Glomerular visceral epithelial cell (primary cell): ENCODE results near the gene COMMD9.
"Not testable (repeated sequence)": the region's sequence is repeated elsewhere in the genome, so short reads cannot be mapped to it uniquely, and the experiment has no call there.

Experiments used
- DNase-seq: peaks from one replicate; pipeline ENCODE4 v3.0.0-alpha.2; 2016; ENCODE audit errors: extremely low spot score

The COMMD9 gene

DNA sequence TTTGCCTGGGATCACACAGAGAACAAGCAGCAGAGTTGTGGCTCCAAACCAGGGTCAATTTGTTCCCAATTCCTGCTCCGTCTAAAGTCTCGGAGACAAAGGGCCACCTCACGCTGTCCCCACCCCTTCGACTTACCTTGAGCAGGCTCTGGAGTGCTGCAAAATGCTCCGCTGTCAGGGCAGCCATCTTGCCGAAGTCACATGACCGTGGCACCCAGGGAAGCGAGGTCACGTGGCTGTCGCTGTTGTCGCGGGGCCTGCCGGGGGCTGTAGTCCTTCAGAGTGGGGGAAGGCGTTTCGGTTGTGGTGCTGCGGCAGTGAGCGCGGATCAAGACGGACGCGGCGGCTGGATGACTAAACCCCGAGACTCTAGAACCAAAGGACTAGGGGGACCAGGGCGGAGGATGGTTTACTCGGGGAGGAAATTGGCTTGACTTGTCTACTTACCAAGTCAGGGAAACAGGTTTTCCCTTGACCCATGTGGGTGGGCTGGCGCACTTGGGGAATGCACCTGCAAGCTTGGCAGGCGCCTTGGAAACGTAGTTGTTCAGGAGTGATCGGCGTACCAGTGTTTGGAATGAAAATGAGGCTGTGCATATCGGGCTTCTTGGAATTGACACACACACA is at the start of gene COMMD9:
TSS of gene COMMD9 (minus strand) at position 199 of the 627 bp plus-strand sequence. CDS start at position 187, 12 bp downstream.
- DNase-seq, result peak; percentile 90

GRCh38 chr11:36333897-36334296 is 44.7 kb upstream of the COMMD9 start:
- no peak for DNase-seq

GRCh38 chr11:36333468-36333867 is 44.2 kb upstream of the COMMD9 start:
- DNase-seq, result no peak

DNA sequence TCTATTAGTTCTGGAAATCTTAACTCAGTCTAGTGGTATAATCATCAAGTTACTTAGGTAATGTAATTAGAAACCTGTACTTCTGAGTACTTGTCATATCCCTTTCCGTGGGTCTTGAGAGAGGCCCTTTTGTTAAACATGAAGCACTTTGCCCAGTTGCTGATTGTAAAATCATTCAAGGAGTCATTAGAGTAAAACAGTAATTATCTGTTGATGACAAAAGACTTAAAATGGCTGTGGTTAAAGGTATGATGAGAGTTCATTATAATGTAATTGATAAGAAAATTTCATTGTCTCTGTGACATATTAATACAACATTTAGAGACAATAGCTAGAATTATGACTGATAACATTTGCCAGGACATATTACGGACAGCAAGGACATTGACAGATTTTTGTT is 41.2 kb upstream of the COMMD9 start:
- no peak for DNase-seq

DNA sequence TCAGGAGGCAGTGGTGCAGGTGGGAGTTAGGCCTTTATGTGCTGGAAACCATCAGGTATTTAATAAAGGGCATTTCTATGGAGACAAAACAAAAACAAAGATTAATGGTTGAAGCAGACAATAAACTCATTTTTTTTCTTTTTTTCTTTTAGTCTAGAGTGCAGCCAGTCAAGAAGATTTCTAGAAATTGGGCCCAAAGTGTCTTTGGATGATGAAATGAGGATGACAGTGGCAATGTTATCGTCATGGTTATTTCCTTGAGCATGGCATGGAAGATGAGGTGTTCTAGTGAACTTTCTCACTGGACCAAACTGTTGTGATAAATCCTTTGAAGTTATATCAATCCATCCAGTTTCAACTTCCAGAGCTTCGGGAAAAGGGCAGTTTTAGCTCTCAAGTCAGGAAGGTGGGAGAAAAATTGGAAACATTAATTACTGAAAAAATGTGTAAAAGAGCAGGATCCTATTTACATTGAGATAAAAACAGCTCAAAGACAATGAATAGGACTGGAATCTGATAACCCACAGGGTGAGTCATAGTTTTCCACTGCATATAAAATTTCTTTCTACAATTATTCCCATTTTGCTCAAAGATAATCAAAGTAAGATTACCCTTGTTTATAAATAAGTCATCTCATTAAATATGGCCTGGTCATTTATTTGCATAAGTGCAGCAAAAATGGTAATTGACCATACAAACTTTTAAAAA is 39.9 kb upstream of the COMMD9 start:
- DNase-seq, result no peak

DNA sequence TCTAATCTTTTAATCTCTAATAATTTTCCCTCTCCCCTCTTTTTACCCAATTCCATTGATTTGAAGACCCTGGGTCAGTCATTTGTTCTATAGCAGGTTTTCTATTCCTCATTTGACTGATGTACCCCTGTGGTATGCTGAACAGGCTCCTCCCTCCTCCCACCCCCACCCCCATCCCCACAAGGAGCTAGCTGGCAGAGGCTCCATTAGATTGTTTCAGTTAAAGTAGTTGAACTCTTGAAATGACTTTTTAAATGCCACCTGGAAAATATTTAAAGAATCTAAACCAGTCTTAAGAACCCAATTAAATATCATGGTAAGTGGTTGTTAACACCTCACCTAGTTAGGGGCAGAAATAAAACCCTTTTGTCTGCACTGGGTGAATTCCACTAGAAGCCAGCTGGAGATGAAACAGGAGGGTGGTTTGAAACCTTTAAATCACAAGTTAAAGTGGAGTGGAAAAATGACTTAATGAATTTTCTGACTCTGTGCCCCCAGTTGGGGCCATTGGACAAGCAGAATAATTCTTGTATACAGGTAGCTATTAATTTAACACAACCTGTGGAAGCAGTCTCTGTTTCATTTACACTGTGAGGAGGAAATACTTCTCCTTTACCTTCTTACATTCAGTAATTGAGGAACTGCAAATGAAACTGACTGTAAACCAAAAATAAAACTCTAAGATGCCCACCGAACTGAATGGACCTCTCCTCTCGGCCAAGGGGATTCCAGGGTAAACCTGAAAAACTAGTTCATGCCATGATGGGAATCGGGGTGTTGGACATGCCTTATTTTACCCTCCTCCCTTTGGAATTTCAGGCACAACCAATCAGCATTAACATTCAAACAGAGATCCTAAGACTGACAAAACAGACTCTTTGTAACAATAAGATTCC is 37.5 kb upstream of the COMMD9 start:
- no peak for DNase-seq

DNA sequence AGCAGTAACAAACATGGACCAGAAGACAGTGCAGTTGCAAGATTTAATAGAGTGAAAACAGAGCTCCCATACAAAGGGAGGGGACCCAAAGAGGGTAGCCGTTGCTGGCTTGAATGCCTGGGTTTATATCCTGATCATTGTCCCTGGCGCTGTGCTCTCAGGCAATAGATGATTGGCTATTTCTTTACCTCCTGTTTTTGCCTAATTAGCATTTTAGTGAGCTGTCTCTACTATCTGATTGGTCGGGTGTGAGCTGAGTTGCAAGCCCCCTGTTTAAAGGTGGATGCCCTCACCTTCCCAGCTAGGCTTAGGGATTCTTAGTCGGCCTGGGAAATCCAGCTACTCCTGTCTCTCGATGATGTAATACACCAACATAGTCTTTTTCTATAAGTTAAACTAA is 36.2 kb upstream of the COMMD9 start:
- not testable (repeated sequence) for DNase-seq

DNA sequence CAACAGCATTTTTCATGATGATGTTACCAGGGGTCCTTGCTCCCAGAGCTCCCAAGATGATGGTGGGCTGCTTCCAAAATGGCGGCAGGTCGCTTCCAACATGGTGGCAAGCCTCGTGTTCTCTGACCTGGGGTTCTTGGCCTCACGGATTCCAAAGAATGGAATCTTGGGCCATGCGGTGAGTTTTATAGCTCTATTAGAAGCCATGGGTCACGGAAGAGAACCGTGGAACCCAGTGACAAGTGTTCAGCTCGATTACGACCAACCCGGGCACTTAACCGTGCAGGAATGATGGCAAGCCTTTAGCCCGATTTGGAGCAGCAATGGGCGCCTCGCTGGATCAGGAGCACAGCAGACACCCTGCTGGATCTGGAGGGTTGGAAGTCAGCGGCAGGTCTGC is 35.7 kb upstream of the COMMD9 start:
- not testable (repeated sequence) for DNase-seq

DNA sequence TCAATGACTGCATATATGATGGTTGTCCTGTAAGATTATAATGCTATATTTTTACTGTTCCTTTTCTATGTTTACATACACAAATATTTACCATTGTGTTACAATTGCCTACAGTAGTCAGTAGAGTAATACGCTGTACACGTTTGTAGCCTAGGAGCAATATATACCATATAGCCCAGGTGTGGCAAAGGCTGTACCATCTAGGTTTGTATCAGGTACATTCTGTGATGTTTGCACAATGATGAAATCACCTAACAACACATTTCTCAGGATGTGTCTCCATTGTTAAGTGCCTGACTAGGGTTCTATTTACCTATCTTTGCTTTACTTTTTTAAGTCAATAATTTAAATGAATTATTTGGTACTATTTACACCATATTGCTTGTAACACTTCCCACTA is 28.8 kb upstream of the COMMD9 start:
- DNase-seq, result no peak

DNA sequence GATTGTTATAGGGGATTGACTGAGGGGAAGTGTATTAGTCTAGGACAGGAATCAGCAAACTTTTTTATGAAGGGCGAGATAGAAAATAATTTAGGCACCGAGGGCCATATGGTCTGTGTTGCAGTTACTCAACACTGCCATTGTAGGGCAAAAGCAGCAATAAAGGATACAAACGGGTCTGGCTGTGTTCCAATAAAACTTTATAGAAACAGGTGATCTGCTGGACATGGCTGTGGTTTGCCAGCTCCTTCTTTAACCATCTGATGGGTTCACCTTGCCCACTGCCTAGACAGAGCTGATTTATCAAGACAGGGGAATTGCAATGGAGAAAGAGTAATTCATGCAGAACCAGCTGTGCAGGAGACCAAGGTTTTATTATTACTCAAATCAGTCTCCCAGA is 26.8 kb upstream of the COMMD9 start:
- DNase-seq, result no peak

DNA sequence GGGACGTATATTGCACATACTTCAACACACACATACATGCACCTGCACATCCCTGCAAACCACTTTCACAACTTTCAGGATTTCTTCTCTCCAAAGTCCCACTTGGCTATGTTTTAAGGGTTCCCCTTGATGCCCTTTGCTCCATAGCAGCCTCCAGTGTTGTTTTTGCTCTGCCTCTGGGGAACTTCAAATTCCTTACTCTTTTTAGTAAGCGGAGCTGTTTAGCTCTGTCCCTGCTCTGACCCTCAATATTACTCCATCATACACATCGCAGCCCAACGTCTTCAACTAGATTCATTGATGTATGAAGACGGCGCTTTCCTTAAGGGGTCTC is 25.2 kb upstream of the COMMD9 start:
- no peak for DNase-seq

- DNase-seq, result no peak
Observed at GRCh38 chr11:36313750-36314433, 24.7 kb upstream of the COMMD9 start.

GRCh38 chr11:36312611-36313472 is 23.6 kb upstream of the COMMD9 start:
- DNase-seq, result peak; percentile 69

DNA sequence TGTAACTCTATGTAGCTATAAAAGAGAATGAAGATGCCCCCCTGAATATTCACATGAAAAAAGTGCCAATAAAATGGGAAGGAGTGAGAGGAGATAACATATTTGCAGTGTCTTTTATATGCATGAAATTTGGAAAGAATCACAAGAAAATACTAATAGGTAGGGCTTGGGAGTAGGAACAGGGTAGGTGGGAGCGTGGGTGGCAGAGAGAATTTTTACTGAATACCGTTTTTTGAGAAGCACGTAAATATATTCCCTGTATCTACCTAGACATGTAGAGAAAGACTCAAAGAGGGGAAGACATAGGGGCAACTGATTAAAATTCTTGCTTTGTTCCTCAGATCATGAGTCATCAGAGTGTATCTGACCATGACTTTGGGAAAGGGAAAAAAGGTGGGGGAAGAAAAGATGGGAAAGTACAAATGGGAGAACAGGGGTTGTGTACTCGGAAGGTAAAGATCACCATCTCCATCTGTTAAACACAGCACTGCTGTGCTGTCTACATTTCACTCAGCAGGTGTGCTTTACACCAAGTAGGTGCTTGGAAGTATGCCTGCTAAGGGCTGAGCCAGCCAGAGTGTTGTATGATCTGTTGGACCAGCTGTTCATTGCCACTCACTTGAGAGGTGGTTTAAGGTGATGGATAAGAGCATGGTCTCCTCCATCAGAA is 22.8 kb upstream of the COMMD9 start:
- peak; percentile 59 for DNase-seq

GRCh38 chr11:36309779-36310178 is 20.6 kb upstream of the COMMD9 start:
- DNase-seq, result no peak

- no peak for DNase-seq
Observed at GRCh38 chr11:36308577-36308976, 19.4 kb upstream of the COMMD9 start.

- DNase-seq, result peak; percentile 42
Observed at GRCh38 chr11:36306888-36307287, 17.7 kb upstream of the COMMD9 start.

GRCh38 chr11:36305047-36305446 is 15.8 kb upstream of the COMMD9 start:
- DNase-seq, result no peak

GRCh38 chr11:36304351-36304750 is 15.1 kb upstream of the COMMD9 start:
- no peak for DNase-seq

- DNase-seq, result no peak
Observed at GRCh38 chr11:36300650-36301049, 11.4 kb upstream of the COMMD9 start.
